ENCODE results near the gene IQCN.
A peak's percentile ranks its signal among the peaks of the same experiment; 100 is the strongest.

GRCh38 chr19:18322318-18322758 lies 48.1 kb upstream of the IQCN start:
- TF ChIP-seq, protein P1, sequence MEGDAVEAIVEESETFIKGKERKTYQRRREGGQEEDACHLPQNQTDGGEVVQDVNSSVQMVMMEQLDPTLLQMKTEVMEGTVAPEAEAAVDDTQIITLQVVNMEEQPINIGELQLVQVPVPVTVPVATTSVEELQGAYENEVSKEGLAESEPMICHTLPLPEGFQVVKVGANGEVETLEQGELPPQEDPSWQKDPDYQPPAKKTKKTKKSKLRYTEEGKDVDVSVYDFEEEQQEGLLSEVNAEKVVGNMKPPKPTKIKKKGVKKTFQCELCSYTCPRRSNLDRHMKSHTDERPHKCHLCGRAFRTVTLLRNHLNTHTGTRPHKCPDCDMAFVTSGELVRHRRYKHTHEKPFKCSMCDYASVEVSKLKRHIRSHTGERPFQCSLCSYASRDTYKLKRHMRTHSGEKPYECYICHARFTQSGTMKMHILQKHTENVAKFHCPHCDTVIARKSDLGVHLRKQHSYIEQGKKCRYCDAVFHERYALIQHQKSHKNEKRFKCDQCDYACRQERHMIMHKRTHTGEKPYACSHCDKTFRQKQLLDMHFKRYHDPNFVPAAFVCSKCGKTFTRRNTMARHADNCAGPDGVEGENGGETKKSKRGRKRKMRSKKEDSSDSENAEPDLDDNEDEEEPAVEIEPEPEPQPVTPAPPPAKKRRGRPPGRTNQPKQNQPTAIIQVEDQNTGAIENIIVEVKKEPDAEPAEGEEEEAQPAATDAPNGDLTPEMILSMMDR (conservative IDR thresholded peaks at IDR 0.05; ENCODE audit: low read depth, low read length) = peak; percentile 28; the same call in 1 of the 2 replicates
- TF ChIP-seq MAZ (IDR thresholded peaks at IDR 0.05; ENCODE audit: borderline replicate concordance, low read depth, low read length) (0 out of 2 replicates have a peak, but pooled peaks have one; percentile 9), POLR2A (IDR thresholded peaks at IDR 0.05; ENCODE audit: low read depth, low read length) (no peak; the same call in 1 of the 2 replicates), RCOR1 (IDR thresholded peaks at IDR 0.05; ENCODE audit: insufficient replicate concordance, low read length) (no peak), RAD21 (IDR thresholded peaks at IDR 0.05; ENCODE audit: low read length) (peak; percentile 47), SMC3 (IDR thresholded peaks at IDR 0.05; ENCODE audit: low read depth, low read length) (peak; percentile 26), RFX5 (IDR thresholded peaks at IDR 0.05; ENCODE audit: low read depth, low read length) (no peak), MXI1 (IDR thresholded peaks at IDR 0.05; ENCODE audit: borderline replicate concordance, low read depth, low read length) (no peak)

All from IMR-90 (cell line).